PFSK-1 (cell line): Measurements from ENCODE around the gene VPS13A.

ENCODE experiments used
- FOXP2 ChIP-seq: optimal IDR thresholded peaks from 2 replicates; pipeline ENCODE3; 2011; ENCODE audit warnings: borderline replicate concordance, control low read depth, inconsistent platforms; ENCODE audit not compliant: insufficient read depth; ENCODE audit errors: extremely low read length, extremely low read depth
- POLR2AphosphoS5 ChIP-seq: IDR thresholded peaks from 2 replicates; pipeline ENCODE4 v1.6.1; 2012; ENCODE audit warnings: low read depth, mild to moderate bottlenecking, control low read depth, low read length, moderate library complexity
- SIN3A ChIP-seq: IDR thresholded peaks from 2 replicates; pipeline ENCODE4 v1.6.1; 2012; ENCODE audit warnings: mild to moderate bottlenecking, low read length, moderate library complexity, borderline replicate concordance; ENCODE audit not compliant: insufficient read depth
- TAF1 ChIP-seq: IDR thresholded peaks from 2 replicates; pipeline ENCODE4 v1.6.1; 2012; ENCODE audit warnings: low read length, control low read depth, borderline replicate concordance; ENCODE audit not compliant: insufficient read depth
- TF ChIP-seq, protein P1 (sequence below), 2 experiments: IDR thresholded peaks; 2 replicates each; pipeline versions ENCODE4 v1.6.1 to v1.8.0; 2011 to 2012; ENCODE audit warnings: low read depth in 2 of 2, low read length in 2 of 2, control low read depth in 1 of 2, inconsistent platforms in 1 of 2, mild to moderate bottlenecking in 1 of 2, moderate library complexity in 1 of 2; ENCODE audit not compliant: insufficient read depth in 1 of 2

GRCh38 chr9:77277719-77278118, 100.4 kb downstream of the VPS13A start:
- TF ChIP-seq TAF1 (no peak), POLR2AphosphoS5 (no peak), SIN3A (no peak), FOXP2 (no peak)
- TF ChIP-seq, protein P1, sequence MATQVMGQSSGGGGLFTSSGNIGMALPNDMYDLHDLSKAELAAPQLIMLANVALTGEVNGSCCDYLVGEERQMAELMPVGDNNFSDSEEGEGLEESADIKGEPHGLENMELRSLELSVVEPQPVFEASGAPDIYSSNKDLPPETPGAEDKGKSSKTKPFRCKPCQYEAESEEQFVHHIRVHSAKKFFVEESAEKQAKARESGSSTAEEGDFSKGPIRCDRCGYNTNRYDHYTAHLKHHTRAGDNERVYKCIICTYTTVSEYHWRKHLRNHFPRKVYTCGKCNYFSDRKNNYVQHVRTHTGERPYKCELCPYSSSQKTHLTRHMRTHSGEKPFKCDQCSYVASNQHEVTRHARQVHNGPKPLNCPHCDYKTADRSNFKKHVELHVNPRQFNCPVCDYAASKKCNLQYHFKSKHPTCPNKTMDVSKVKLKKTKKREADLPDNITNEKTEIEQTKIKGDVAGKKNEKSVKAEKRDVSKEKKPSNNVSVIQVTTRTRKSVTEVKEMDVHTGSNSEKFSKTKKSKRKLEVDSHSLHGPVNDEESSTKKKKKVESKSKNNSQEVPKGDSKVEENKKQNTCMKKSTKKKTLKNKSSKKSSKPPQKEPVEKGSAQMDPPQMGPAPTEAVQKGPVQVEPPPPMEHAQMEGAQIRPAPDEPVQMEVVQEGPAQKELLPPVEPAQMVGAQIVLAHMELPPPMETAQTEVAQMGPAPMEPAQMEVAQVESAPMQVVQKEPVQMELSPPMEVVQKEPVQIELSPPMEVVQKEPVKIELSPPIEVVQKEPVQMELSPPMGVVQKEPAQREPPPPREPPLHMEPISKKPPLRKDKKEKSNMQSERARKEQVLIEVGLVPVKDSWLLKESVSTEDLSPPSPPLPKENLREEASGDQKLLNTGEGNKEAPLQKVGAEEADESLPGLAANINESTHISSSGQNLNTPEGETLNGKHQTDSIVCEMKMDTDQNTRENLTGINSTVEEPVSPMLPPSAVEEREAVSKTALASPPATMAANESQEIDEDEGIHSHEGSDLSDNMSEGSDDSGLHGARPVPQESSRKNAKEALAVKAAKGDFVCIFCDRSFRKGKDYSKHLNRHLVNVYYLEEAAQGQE (IDR thresholded peaks at IDR 0.05; ENCODE audit: insufficient read depth in 1 of 2, low read depth in 2 of 2, low read length in 2 of 2), result no peak
